Measurements from ENCODE around the gene FTH1.

GRCh38 chr11:62008193-62008592 lies 40.8 kb upstream of the FTH1 start:
- TF ChIP-seq TCF12 (IDR thresholded peaks at IDR 0.05; ENCODE audit: low read depth, low read length) (no peak), CHD1 (IDR thresholded peaks at IDR 0.05; ENCODE audit: low read depth, low read length) (no peak), E2F6 (IDR thresholded peaks at IDR 0.05) (no peak), ZNF274 (IDR thresholded peaks at IDR 0.05; ENCODE audit: borderline replicate concordance, extremely low read depth, low read length) (no peak), RFX5 (IDR thresholded peaks at IDR 0.05; ENCODE audit: borderline replicate concordance, low read depth, low read length) (no peak), GTF2F1 (IDR thresholded peaks at IDR 0.05; ENCODE audit: borderline replicate concordance, low read depth, low read length) (no peak), USF2 (IDR thresholded peaks at IDR 0.05; ENCODE audit: low read length) (no peak), CTCF (IDR thresholded peaks at IDR 0.05; ENCODE audit: control extremely low read depth in 1 of 3, insufficient read depth in 1 of 3, low read depth in 1 of 3, low read length in 3 of 3) (no peak), EP300 (IDR thresholded peaks at IDR 0.05; ENCODE audit: borderline replicate concordance in 1 of 2, low read depth in 2 of 2, low read length in 2 of 2) (no peak), RXRA (IDR thresholded peaks at IDR 0.05; ENCODE audit: insufficient read depth, low read depth, low read length) (no peak), POLR2A (IDR thresholded peaks at IDR 0.05; ENCODE audit: control extremely low read depth in 1 of 2, low read depth in 2 of 2, low read length in 2 of 2) (no peak)

Measured in H1 (cell line).